Ramos (cell line): ENCODE results near the gene INKA1.
"Not testable (repeated sequence)": the region's sequence is repeated elsewhere in the genome, so short reads cannot be mapped to it uniquely, and the experiment has no call there.

Experiments
- in situ Hi-C: fragments of 300-500 bp; cut with MboI; formaldehyde crosslinking; loops from one replicate; pipeline ENCODE4 v1.14.3; 2022; ENCODE audit warnings: low sequenced_read_pairs; ENCODE audit not compliant: unreplicated experiment

INKA1 gene

GRCh38 chr3:49805897-49806701 lies 3.0 kb downstream of the INKA1 start:
- in situ Hi-C loops: no loop called here

- in situ Hi-C loops: no loop called here
Measured at GRCh38 chr3:49806850-49807249, 3.8 kb downstream of the INKA1 start.

- in situ Hi-C loops: no loop called here
Measured at GRCh38 chr3:49807431-49808114, 4.5 kb downstream of the INKA1 start.

GRCh38 chr3:49812916-49813496 lies 9.9 kb downstream of the INKA1 start:
- in situ Hi-C loops: no loop called here

- in situ Hi-C loops: no loop called here
Measured at GRCh38 chr3:49813497-49814174, 10.6 kb downstream of the INKA1 start, which contains the start of gene UBA7. UBA7 (minus strand) TSS chr3:49813953; CDS start chr3:49813787, 166 bp downstream.

- in situ Hi-C loops: not testable (repeated sequence)
Measured at GRCh38 chr3:49823131-49823530, 20.1 kb downstream of the INKA1 start.

- in situ Hi-C loops: no loop called here
Measured at GRCh38 chr3:49826016-49826415, 23.0 kb downstream of the INKA1 start.

- in situ Hi-C loops: no loop called here
Measured at GRCh38 chr3:49831341-49831740, 28.3 kb downstream of the INKA1 start.

GRCh38 chr3:49839193-49839809 lies 36.2 kb downstream of the INKA1 start:
- in situ Hi-C loops: no loop called here

- in situ Hi-C loops: no loop called here
Measured at GRCh38 chr3:49840388-49840787, 37.3 kb downstream of the INKA1 start.

- in situ Hi-C loops: no loop called here
Measured at GRCh38 chr3:49841126-49841696, 38.1 kb downstream of the INKA1 start.

GRCh38 chr3:49841806-49842205 lies 38.7 kb downstream of the INKA1 start:
- in situ Hi-C loops: no loop called here

GRCh38 chr3:49842843-49843517 lies 39.9 kb downstream of the INKA1 start:
- in situ Hi-C loops: no loop called here

GRCh38 chr3:49844464-49845183 lies 41.6 kb downstream of the INKA1 start:
- in situ Hi-C loops: no loop called here

GRCh38 chr3:49845694-49846093 lies 42.6 kb downstream of the INKA1 start:
- in situ Hi-C loops: no loop called here
